ENCODE measurements around the gene ZNF135.

GRCh38 chr19:58058467-58058866, 615 bp upstream of the ZNF135 start:
- TF ChIP-seq EZH2phosphoT487 (IDR thresholded peaks at IDR 0.05; ENCODE audit: unreplicated experiment) (no peak), POLR2AphosphoS5 (IDR thresholded peaks at IDR 0.05; ENCODE audit: low read depth) (no peak), CTCF (conservative IDR thresholded peaks at IDR 0.05; ENCODE audit: low read depth in 2 of 2) (no peak)
